Measurements from ENCODE around the gene AIPL1. TPM values are rescaled to one million over a fixed set of nuclear protein-coding genes. Genes with fewer than 3 reads are reported as not detected.

AIPL1 gene
- total and polyA plus RNA-seq, 4 experiments from 2014 or later = not detected

GRCh38 chr17:6393351-6393952, 41.5 kb downstream of the AIPL1 start:
- H3K4me1 ChIP-seq (ENCODE audit: insufficient read depth, low read length) = no peaks in the 10 kb centered on the region
- Mint-ChIP-seq H3K27ac (no peak overlapping the region), H3K27me3 (peaks cover 25% of the 10 kb centered on the region in 2 donors), H3K36me3 (no peaks in the 10 kb centered on the region), H3K4me3 (no peak overlapping the region), H3K4me1 (no peaks in the 10 kb centered on the region), H3K9me3 (peaks cover 0 to 7% (median 2%) of the 10 kb centered on the region in 8 donors)
- intact Hi-C loops (cut with micrococcal nuclease) = no loop called here
- ChIA-PET POLR2A (ENCODE audit: partially characterized antibody) (no interaction called here), CTCF (ENCODE audit: partially characterized antibody) (interaction anchor here (0.7 kb wide), 1 partner anchor 802 kb away, joined by 3 read pairs; no protein-coding TSS in a partner anchor)
- no peaks in the 10 kb centered on the region for H3K36me3 ChIP-seq (ENCODE audit: insufficient read depth, low read length)
- H3K27me3 ChIP-seq (ENCODE audit: insufficient read depth, low read length) = no peaks in the 10 kb centered on the region
- DNase-seq = no peak
- H3K4me3 ChIP-seq (ENCODE audit: low read length in 2 of 2) = no peak overlapping the region
- H3K9me3 ChIP-seq (ENCODE audit: control insufficient read depth in 1 of 2, low read length in 2 of 2) = no peaks in the 10 kb centered on the region
- H3K27ac ChIP-seq (ENCODE audit: low read depth, low read length) = no peak overlapping the region

- Histone ChIP-seq H3K9me3 (ENCODE audit: control insufficient read depth in 1 of 2, low read length in 2 of 2) (no peaks in the 10 kb centered on the region), H3K4me1 (ENCODE audit: insufficient read depth, low read length) (no peaks in the 10 kb centered on the region), H3K27me3 (ENCODE audit: insufficient read depth, low read length) (no peaks in the 10 kb centered on the region), H3K4me3 (ENCODE audit: low read length in 2 of 2) (no peak overlapping the region), H3K27ac (ENCODE audit: low read depth, low read length) (no peak overlapping the region), H3K36me3 (ENCODE audit: insufficient read depth, low read length) (no peaks in the 10 kb centered on the region)
- Mint-ChIP-seq H3K4me1 (no peaks in the 10 kb centered on the region), H3K27ac (no peak overlapping the region), H3K9me3 (peaks cover 0 to 4% (median 0%) of the 10 kb centered on the region in 8 donors), H3K36me3 (no peaks in the 10 kb centered on the region), H3K4me3 (no peak overlapping the region), H3K27me3 (peaks cover 22 to 23% of the 10 kb centered on the region in 2 donors)
- no peak for DNase-seq
- intact Hi-C loops (cut with micrococcal nuclease) = no loop called here
- ChIA-PET CTCF (ENCODE audit: partially characterized antibody) (no interaction called here), POLR2A (ENCODE audit: partially characterized antibody) (no interaction called here)
These were observed 42.1 kb downstream of the AIPL1 start for GRCh38 chr17:6392609-6393350.

GRCh38 chr17:6388416-6388815, 46.5 kb downstream of the AIPL1 start:
- H3K36me3 ChIP-seq (ENCODE audit: insufficient read depth, low read length) = no peaks in the 10 kb centered on the region
- no peak overlapping the region for H3K4me3 ChIP-seq (ENCODE audit: low read length in 2 of 2)
- H3K4me1 ChIP-seq (ENCODE audit: insufficient read depth, low read length) = no peaks in the 10 kb centered on the region
- Mint-ChIP-seq H3K36me3 (no peaks in the 10 kb centered on the region), H3K4me1 (no peaks in the 10 kb centered on the region), H3K27me3 (peaks cover 11 to 13% of the 10 kb centered on the region in 2 donors), H3K4me3 (no peak overlapping the region), H3K27ac (no peak overlapping the region), H3K9me3 (no peaks in the 10 kb centered on the region)
- POLR2A ChIA-PET (ENCODE audit: partially characterized antibody) = no interaction called here
- no peaks in the 10 kb centered on the region for H3K27me3 ChIP-seq (ENCODE audit: insufficient read depth, low read length)
- no peak overlapping the region for H3K27ac ChIP-seq (ENCODE audit: low read depth, low read length)
- H3K9me3 ChIP-seq (ENCODE audit: control insufficient read depth in 1 of 2, low read length in 2 of 2) = no peaks in the 10 kb centered on the region
- intact Hi-C loops (cut with micrococcal nuclease) = no loop called here
- CTCF ChIA-PET (ENCODE audit: partially characterized antibody) = no interaction called here
- no peak for DNase-seq

GRCh38 chr17:6387858-6388257, 47.1 kb downstream of the AIPL1 start:
- Histone ChIP-seq H3K27me3 (ENCODE audit: insufficient read depth, low read length) (no peaks in the 10 kb centered on the region), H3K36me3 (ENCODE audit: insufficient read depth, low read length) (no peaks in the 10 kb centered on the region), H3K4me3 (ENCODE audit: low read length in 2 of 2) (no peak overlapping the region), H3K9me3 (ENCODE audit: control insufficient read depth in 1 of 2, low read length in 2 of 2) (no peaks in the 10 kb centered on the region), H3K27ac (ENCODE audit: low read depth, low read length) (no peak overlapping the region), H3K4me1 (ENCODE audit: insufficient read depth, low read length) (no peaks in the 10 kb centered on the region)
- H3K4me1 Mint-ChIP-seq = no peaks in the 10 kb centered on the region
- intact Hi-C loops (cut with micrococcal nuclease) = no loop called here
- CTCF ChIA-PET (ENCODE audit: partially characterized antibody) = no interaction called here
- peaks cover 0 to 1% (median 0%) of the 10 kb centered on the region in 8 donors for H3K9me3 Mint-ChIP-seq
- no peak overlapping the region for H3K27ac Mint-ChIP-seq
- POLR2A ChIA-PET (ENCODE audit: partially characterized antibody) = no interaction called here
- no peak for DNase-seq
- H3K4me3 Mint-ChIP-seq = no peak overlapping the region
- H3K36me3 Mint-ChIP-seq = no peaks in the 10 kb centered on the region
- peaks cover 16 to 17% of the 10 kb centered on the region in 2 donors for H3K27me3 Mint-ChIP-seq

GRCh38 chr17:6387442-6387841, 47.5 kb downstream of the AIPL1 start:
- no peak overlapping the region for H3K27ac ChIP-seq (ENCODE audit: low read depth, low read length)
- H3K9me3 ChIP-seq (ENCODE audit: control insufficient read depth in 1 of 2, low read length in 2 of 2) = no peaks in the 10 kb centered on the region
- no peaks in the 10 kb centered on the region for H3K27me3 ChIP-seq (ENCODE audit: insufficient read depth, low read length)
- H3K9me3 Mint-ChIP-seq = peaks cover 0 to 2% (median 0%) of the 10 kb centered on the region in 8 donors
- no peaks in the 10 kb centered on the region for H3K4me1 Mint-ChIP-seq
- no peaks in the 10 kb centered on the region for H3K36me3 ChIP-seq (ENCODE audit: insufficient read depth, low read length)
- H3K4me3 ChIP-seq (ENCODE audit: low read length in 2 of 2) = no peak overlapping the region
- DNase-seq = no peak
- no peaks in the 10 kb centered on the region for H3K36me3 Mint-ChIP-seq
- intact Hi-C loops (cut with micrococcal nuclease) = no loop called here
- POLR2A ChIA-PET (ENCODE audit: partially characterized antibody) = no interaction called here
- no peaks in the 10 kb centered on the region for H3K4me1 ChIP-seq (ENCODE audit: insufficient read depth, low read length)
- peaks cover 13 to 16% of the 10 kb centered on the region in 2 donors for H3K27me3 Mint-ChIP-seq
- H3K27ac Mint-ChIP-seq = no peak overlapping the region
- CTCF ChIA-PET (ENCODE audit: partially characterized antibody) = interaction anchor here (0.6 kb wide), 1 partner anchor 11 kb away, joined by 3 read pairs; no protein-coding TSS in a partner anchor
- H3K4me3 Mint-ChIP-seq = no peak overlapping the region

GRCh38 chr17:6386041-6386630, 48.8 kb downstream of the AIPL1 start:
- H3K27me3 ChIP-seq (ENCODE audit: insufficient read depth, low read length) = no peaks in the 10 kb centered on the region
- Mint-ChIP-seq H3K36me3 (no peaks in the 10 kb centered on the region), H3K4me1 (no peaks in the 10 kb centered on the region), H3K27ac (no peak overlapping the region), H3K9me3 (peaks cover 0 to 2% (median 0%) of the 10 kb centered on the region in 8 donors), H3K27me3 (peaks cover 14 to 17% of the 10 kb centered on the region in 2 donors), H3K4me3 (no peak overlapping the region)
- no peak overlapping the region for H3K4me3 ChIP-seq (ENCODE audit: low read length in 2 of 2)
- no peaks in the 10 kb centered on the region for H3K9me3 ChIP-seq (ENCODE audit: control insufficient read depth in 1 of 2, low read length in 2 of 2)
- H3K4me1 ChIP-seq (ENCODE audit: insufficient read depth, low read length) = no peaks in the 10 kb centered on the region
- ChIA-PET CTCF (ENCODE audit: partially characterized antibody) (no interaction called here), POLR2A (ENCODE audit: partially characterized antibody) (no interaction called here)
- intact Hi-C loops (cut with micrococcal nuclease) = no loop called here
- DNase-seq = no peak
- no peaks in the 10 kb centered on the region for H3K36me3 ChIP-seq (ENCODE audit: insufficient read depth, low read length)
- H3K27ac ChIP-seq (ENCODE audit: low read depth, low read length) = no peak overlapping the region

- H3K4me3 ChIP-seq (ENCODE audit: low read length in 2 of 2) = no peak overlapping the region
- no peak overlapping the region for H3K27ac Mint-ChIP-seq
- no peaks in the 10 kb centered on the region for H3K27me3 ChIP-seq (ENCODE audit: insufficient read depth, low read length)
- no peak overlapping the region for H3K27ac ChIP-seq (ENCODE audit: low read depth, low read length)
- no peaks in the 10 kb centered on the region for H3K4me1 ChIP-seq (ENCODE audit: insufficient read depth, low read length)
- intact Hi-C loops (cut with micrococcal nuclease) = no loop called here
- no peaks in the 10 kb centered on the region for H3K36me3 Mint-ChIP-seq
- no peaks in the 10 kb centered on the region for H3K4me1 Mint-ChIP-seq
- CTCF ChIA-PET (ENCODE audit: partially characterized antibody) = no interaction called here
- peaks cover 12 to 18% of the 10 kb centered on the region in 2 donors for H3K27me3 Mint-ChIP-seq
- H3K9me3 ChIP-seq (ENCODE audit: control insufficient read depth in 1 of 2, low read length in 2 of 2) = no peaks in the 10 kb centered on the region
- POLR2A ChIA-PET (ENCODE audit: partially characterized antibody) = no interaction called here
- no peak overlapping the region for H3K4me3 Mint-ChIP-seq
- no peak for DNase-seq
- no peaks in the 10 kb centered on the region for H3K36me3 ChIP-seq (ENCODE audit: insufficient read depth, low read length)
- peaks cover 0 to 4% (median 0%) of the 10 kb centered on the region in 8 donors for H3K9me3 Mint-ChIP-seq
These were observed 50.4 kb downstream of the AIPL1 start for GRCh38 chr17:6384481-6384880.
